ENCODE results near the gene SMKR1. TPM values are rescaled to one million over a fixed set of nuclear protein-coding genes. Genes with fewer than 3 reads are reported as not detected.

SMKR1 gene
- total and polyA plus RNA-seq, 2 of the 8 experiments (the other 6 are each of a cell fraction or from before 2014, with no cell fraction given): 0.39 to 1.6 TPM

DNA sequence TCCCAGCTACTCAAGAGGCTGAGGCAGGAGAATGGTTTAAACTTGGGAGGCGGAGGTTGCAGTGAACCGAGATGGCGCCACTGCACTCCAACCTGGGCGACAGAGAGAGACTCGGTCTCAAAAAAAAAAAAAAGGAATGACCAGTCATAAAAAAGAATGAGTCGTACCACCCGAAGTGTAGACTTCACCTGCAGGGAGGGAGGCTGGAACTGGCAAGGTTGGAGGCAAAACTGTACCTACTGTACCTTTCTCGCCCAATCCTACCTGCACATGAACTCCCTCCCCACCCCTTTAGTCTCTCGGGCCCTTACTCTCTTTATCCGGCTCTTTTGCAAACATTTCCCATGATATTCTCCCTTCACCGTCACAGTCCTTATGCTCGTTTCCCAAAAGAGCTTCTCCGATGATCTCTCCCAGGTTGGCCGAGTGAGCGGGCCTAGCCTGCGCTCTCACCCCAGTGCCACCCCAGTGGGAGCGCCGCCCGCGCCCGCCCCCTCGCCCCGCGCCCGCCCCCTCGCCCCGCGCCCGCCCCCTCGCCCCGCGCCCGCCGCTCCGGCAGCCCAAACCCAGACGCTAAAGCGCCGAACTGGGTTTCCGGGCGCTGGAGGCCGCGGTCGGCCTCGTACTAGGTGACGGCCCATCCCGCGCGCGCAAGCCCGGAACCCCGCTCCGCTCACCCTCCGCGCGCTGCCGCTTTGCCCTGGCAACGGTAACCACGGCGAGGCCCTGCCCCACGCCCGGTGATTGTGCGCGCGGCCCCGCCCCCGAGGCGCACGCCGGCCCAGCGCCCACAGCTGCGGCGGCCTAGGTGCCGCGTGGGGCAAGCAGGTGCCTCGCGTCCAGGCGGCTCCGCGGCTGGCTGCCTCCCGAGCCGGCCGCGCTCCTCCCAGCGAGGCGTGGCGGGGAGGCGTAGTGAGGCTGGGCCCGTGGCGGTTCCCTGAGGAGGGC, at the start of gene SMKR1 (continued):
- TF ChIP-seq KDM1A (IDR thresholded peaks at IDR 0.05; ENCODE audit: borderline replicate concordance, low read length) (no peak), SIN3A (conservative IDR thresholded peaks at IDR 0.05 in 1 of 2, IDR thresholded peaks at IDR 0.05 in 1 of 2; ENCODE audit: low read depth in 1 of 2, low read length in 2 of 2) (peak in 1 of 2 experiments; percentile 64; a peak in 2 of 4 replicates), RXRA (IDR thresholded peaks at IDR 0.05; ENCODE audit: insufficient read depth, low read depth, low read length) (no peak), BRCA1 (IDR thresholded peaks at IDR 0.05; ENCODE audit: low read depth, low read length) (no peak), RAD21 (IDR thresholded peaks at IDR 0.05 in 1 of 2, conservative IDR thresholded peaks at IDR 0.05 in 1 of 2; ENCODE audit: low read depth in 2 of 2, low read length in 2 of 2) (no peak; a peak in 1 of 4 replicates), RFX5 (IDR thresholded peaks at IDR 0.05; ENCODE audit: borderline replicate concordance, low read depth, low read length) (no peak), SUZ12 (IDR thresholded peaks at IDR 0.05; ENCODE audit: low read length) (no peak), GABPA (IDR thresholded peaks at IDR 0.05; ENCODE audit: borderline replicate concordance, insufficient read depth, low read length) (no peak), TEAD4 (IDR thresholded peaks at IDR 0.05; ENCODE audit: low read depth, low read length) (no peak), NANOG (IDR thresholded peaks at IDR 0.05; ENCODE audit: insufficient read depth, low read depth, low read length, poor library complexity, severe bottlenecking) (no peak), GTF2F1 (IDR thresholded peaks at IDR 0.05; ENCODE audit: borderline replicate concordance, low read depth, low read length) (no peak)
